Measurements from ENCODE around the gene LIN7C. TPM values are rescaled to one million over a fixed set of nuclear protein-coding genes. Genes with fewer than 3 reads are reported as not detected.
"Not testable (repeated sequence)": the region's sequence is repeated elsewhere in the genome, so short reads cannot be mapped to it uniquely, and the experiment has no call there.

LIN7C gene
- polyA plus RNA-seq, 1 donor, result 11.5 TPM

GRCh38 chr11:27470826-27471588 lies 35.6 kb downstream of the LIN7C start:
- DNase-seq (ENCODE audit: low read depth), result no peak

GRCh38 chr11:27470166-27470565 lies 36.4 kb downstream of the LIN7C start:
- DNase-seq (ENCODE audit: low read depth), result no peak

DNA sequence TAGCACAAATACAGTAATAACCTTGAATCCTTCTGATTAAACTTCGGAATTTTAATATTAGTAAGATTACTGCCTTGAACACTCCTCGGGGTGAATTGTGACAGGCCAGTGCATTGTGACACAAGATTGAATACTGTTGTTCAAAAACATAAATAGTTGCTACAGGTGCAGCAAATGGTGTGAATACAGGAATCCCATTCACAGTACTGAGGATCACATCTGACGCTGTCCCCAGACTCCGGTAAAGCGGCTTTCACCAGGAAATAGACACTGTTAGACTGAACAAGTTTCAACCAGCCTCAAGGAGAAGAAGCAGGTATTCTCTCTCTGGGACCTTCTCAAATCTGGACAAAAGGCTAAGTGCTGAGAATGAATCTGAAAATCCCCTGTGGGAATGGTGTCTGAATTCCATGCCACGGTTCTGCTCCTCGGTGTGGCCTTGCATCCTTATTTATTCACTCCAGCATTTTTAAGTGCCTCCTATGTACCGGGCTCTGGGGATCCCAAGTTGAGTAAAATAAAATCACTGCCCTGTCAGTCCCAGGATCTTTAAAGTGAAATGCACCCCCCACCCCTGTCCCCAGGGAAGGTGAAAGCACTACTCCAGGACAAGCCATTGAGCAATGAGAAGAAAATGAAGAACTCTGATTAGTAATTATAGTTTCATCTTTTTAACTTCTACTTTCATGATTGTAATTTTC lies 37.4 kb downstream of the LIN7C start:
- DNase-seq (ENCODE audit: low read depth), result no peak

GRCh38 chr11:27468209-27468994 lies 38.2 kb downstream of the LIN7C start:
- DNase-seq (ENCODE audit: low read depth), result no peak

DNA sequence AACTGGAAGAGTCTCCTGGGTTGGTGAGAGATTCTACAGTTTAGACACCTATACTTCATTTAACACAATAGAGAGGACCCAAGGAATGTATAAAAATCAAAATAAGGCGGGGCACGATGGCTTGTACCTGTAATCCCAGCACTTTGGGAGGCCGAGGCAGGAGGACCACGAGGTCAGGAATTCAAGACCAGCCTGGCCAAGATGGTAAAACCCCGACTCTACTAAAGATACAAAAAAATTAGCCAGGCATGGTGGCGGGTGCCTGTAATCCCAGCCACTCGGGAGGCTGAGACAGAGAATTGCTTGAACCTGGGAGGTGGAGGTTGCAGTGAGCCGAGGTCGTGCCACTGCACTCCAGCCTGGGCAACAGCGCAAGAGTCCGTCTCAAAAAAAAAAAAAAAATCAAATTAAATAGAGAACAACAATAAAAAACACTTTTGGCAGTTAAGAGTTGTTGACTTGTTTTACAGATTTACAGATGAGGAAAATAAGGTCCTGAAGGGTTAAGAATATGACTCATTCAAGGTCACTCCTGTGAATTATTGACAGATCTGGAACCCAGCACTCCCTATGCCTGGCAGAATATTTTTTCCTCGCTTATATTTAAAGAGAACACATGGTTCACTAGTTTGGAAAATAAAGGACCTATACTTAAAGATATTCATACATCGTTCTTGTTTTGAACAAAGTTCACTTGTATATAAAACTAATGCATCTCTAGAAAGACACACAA lies 39.2 kb downstream of the LIN7C start:
- DNase-seq (ENCODE audit: low read depth), result no peak

DNA sequence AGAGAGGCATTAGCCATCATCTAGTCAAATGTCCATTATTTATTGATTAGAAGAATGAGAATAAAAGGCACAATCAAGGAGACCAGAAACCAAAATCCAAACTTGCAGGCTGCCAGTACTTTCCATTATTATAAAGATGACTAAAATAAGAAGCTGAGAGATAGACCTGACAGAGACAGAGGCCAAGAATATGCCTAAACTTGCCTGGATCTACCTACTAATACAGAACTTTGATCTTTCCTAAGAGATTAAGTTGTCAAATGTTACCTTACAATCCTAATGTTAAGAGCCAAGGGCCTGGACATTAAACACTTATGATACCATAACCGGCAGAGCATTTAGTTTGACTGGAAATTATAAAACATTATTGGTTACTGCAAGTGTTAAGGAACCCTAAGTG lies 40.2 kb downstream of the LIN7C start:
- no peak for DNase-seq (ENCODE audit: low read depth)

- DNase-seq (ENCODE audit: low read depth), result no peak
These were observed 40.9 kb downstream of the LIN7C start for GRCh38 chr11:27465629-27466028.

DNA sequence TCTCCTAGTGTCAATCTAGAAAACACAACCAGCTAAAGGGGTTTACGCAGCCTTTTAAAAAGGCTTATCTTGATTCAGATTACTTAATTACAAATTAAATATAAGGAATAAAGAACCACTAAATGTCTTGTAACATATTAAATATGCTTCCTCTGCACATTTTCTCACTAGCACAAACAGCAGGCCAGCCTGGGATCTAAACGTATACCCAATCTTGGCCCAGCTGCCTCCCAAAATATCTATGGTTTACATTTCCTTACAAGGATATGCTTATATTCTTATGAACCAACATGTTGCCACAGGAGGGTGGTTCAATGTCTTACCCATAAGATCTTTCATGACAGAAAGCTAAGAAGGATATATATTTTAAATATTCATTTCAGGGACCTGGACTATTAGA lies 41.7 kb downstream of the LIN7C start:
- DNase-seq (ENCODE audit: low read depth), result no peak

DNA sequence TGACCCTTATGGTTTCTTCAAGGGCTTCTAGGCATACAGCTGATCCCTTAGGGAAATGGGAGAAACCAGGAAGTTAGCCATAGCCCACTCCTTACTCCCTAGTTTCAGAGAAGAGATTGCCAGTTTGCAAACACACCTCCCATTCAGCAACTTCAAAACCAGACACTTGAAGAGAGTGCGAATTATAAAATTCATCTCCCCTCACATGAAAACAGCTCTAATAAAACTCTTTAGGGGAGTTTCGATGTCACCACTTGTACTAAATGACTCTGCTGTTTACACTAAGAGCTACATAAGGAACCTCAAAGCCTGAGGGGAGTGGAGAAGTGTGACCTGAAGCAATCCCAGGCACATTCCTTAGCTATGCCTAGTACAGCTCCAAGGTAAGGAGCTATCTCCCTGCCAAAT lies 42.3 kb downstream of the LIN7C start:
- no peak for DNase-seq (ENCODE audit: low read depth)

GRCh38 chr11:27462543-27462942 lies 44.0 kb downstream of the LIN7C start:
- no peak for DNase-seq (ENCODE audit: low read depth)

- no peak for DNase-seq (ENCODE audit: low read depth)
These were observed 46.2 kb downstream of the LIN7C start for GRCh38 chr11:27460158-27460978.

DNA sequence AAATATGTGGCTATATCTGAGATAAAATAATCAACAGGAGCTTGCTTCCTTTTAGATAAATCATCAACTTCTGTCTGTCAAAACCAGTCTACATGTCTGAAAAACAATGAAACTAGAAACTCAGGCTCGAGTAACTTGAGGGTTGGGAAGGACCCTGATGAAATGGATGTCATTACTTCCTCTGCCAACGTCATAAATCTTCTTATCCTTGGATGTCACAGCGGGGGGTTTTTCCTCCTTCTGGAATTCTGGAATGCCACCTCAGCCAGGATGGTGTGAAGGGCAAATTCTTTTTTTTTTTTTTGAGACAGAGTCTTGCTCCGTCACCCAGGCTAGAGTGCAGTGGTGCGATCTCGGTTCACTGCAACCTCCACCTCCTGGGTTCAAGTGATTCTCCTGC lies 47.4 kb downstream of the LIN7C start:
- DNase-seq (ENCODE audit: low read depth), result no peak

GRCh38 chr11:27458182-27458581 lies 48.4 kb downstream of the LIN7C start:
- DNase-seq (ENCODE audit: low read depth), result no peak

DNA sequence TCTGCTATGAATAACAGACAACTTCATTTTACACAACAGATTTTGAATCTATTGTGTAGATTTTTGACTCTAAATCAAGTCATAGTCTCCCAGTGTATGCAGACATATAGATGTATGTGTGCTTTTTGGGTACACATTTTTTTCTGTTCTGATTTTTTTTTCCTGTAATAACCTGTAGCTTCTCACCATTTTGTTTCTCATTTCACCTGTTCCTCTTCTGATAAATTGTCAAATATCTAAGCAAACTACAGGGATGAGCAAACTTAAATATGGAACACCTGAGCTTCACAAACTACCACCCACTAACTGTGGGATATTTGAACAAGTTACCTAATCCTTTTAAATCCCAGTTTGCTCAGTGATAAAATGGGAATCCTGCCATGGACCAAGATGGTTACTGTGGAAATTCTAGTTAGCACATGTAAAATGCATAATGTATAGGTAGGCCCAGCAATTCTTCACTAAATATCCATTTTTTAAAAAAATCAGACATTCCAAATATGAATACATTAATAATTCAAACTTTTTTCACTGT lies 49.7 kb downstream of the LIN7C start:
- no peak for DNase-seq (ENCODE audit: low read depth)

DNA sequence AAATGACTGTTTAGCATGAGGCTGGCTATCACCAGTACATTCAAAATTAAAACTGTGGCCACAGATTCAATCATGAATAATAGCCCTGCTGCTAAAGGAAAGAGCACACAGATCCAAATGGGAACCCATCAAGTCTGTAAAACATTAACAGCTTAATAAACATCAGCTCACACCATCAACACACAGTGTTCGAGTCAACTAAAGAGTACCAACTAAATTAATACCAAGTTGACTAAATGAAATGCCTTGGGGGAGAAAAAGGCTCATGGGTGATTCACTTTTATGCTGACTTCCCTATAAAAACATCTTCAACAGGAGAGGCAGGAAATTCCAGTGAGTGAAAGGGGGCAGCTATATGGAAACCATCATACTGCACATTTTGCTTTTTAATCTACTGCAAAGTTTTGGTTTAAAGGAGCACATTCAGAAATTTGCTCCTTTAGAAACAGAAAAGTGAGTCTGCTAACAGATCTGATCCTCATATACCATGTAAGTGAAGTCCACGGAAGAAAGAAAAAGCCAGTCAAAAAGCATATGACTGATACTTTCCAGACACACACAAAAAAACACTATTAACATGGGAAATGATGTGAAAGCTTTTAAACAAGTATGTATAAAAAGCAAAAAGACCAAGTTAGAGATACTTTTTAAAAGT lies 50.3 kb downstream of the LIN7C start:
- DNase-seq (ENCODE audit: low read depth), result no peak

DNA sequence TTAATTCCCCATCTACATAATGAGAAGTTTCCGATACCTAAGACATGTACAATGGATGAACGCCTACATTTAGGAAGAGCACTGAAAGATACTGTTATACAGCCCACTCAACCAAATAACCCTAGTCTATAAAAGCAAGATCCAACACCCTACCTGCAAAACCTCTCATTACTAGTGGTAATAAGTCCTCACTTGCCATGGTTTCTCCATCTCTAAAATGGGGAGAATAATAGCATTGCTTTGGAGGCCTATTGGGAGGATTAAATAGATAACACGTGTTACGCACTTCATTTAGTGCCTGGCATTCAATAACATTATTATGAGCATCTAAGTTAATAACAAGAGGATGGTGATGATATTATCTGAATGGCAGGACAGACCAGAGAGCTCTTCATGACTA lies 50.9 kb downstream of the LIN7C start:
- no peak for DNase-seq (ENCODE audit: low read depth)

GRCh38 chr11:27453701-27454100 lies 52.9 kb downstream of the LIN7C start:
- no peak for DNase-seq (ENCODE audit: low read depth)

GRCh38 chr11:27452147-27452546 lies 54.4 kb downstream of the LIN7C start:
- DNase-seq (ENCODE audit: low read depth), result no peak

DNA sequence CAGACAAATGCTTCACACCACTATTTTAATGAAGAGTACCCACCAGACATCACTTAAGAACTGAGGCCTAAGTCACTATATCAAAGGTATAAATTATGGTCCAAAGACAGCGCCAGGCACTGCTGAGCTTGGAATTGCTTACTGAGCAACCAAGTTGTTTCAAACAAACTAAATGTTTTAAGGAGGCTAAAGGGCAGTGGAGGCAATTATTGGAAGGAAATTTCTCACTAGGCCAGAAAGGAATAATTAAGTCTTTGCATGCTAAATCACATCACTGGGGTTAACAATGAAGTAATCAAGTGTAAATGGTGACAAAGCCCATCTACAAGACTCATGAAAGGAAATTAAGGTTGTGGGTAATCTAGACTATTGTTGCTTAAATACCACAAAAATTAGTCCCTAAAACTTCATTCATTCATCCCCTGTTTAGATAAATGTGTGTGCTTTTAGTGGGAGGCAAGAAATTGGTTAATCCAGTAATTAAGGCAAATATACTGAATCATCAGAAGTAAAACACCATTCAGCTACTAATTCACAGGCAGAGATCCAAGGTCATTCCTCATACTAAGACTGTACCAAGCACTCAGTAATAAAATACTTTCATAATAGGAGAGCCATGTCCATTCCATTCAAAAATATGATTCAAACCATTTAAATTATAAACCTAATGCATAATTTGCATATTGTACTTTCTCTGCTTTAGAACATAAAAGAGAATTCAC lies 55.2 kb downstream of the LIN7C start:
- DNase-seq (ENCODE audit: low read depth), result no peak

- not testable (repeated sequence) for DNase-seq (ENCODE audit: low read depth)
These were observed 58.4 kb downstream of the LIN7C start for GRCh38 chr11:27448184-27448540.
